NCI-H2227 (cell line): ENCODE measurements around the gene ANO3.
A peak's percentile ranks its signal among the peaks of the same experiment; 100 is the strongest.
"Not testable (repeated sequence)": the region's sequence is repeated elsewhere in the genome, so short reads cannot be mapped to it uniquely, and the experiment has no call there.

ENCODE experiments used
- DNase-seq: peaks from one replicate; lab custom pipeline; 2025; ENCODE audit not compliant: unreplicated experiment; lab: John Stamatoyannopoulos, UW

Gene ANO3

GRCh38 chr11:26571861-26572654 lies 240.1 kb downstream of the ANO3 start, which contains the start of gene MUC15:
Gene MUC15, minus strand, starts transcription at chr11:26572263. Its CDS starts 5,169 bp downstream, at chr11:26567094.
- DNase-seq, result no peak

GRCh38 chr11:26572770-26573402 lies 241.0 kb downstream of the ANO3 start:
- no peak for DNase-seq

- DNase-seq, result peak; percentile 38
Measured at GRCh38 chr11:26573896-26574295, 242.0 kb downstream of the ANO3 start.

GRCh38 chr11:26575946-26576345 lies 244.0 kb downstream of the ANO3 start:
- DNase-seq, result no peak

- DNase-seq, result no peak
Measured at GRCh38 chr11:26578998-26579661, 247.2 kb downstream of the ANO3 start.

- no peak for DNase-seq
Measured at GRCh38 chr11:26579683-26580082, 247.8 kb downstream of the ANO3 start.

- DNase-seq, result no peak
Measured at GRCh38 chr11:26580929-26581328, 249.0 kb downstream of the ANO3 start.

- no peak for DNase-seq
Measured at GRCh38 chr11:26583550-26583949, 251.6 kb downstream of the ANO3 start.

GRCh38 chr11:26584818-26585217 lies 252.9 kb downstream of the ANO3 start:
- DNase-seq, result no peak

- DNase-seq, result no peak
Measured at GRCh38 chr11:26587073-26587472, 255.1 kb downstream of the ANO3 start.

GRCh38 chr11:26593691-26594090 lies 261.8 kb downstream of the ANO3 start:
- DNase-seq, result no peak

GRCh38 chr11:26595207-26595865 lies 263.4 kb downstream of the ANO3 start:
- peak; percentile 10 for DNase-seq

- not testable (repeated sequence) for DNase-seq
Measured at GRCh38 chr11:26597049-26597689, 265.2 kb downstream of the ANO3 start.

GRCh38 chr11:26597899-26598298 lies 266.0 kb downstream of the ANO3 start:
- DNase-seq, result no peak

GRCh38 chr11:26599425-26599824 lies 267.5 kb downstream of the ANO3 start:
- peak; percentile 8 for DNase-seq

- DNase-seq, result no peak
Measured at GRCh38 chr11:26599876-26600434, 268.0 kb downstream of the ANO3 start.

- DNase-seq, result no peak
Measured at GRCh38 chr11:26607725-26608506, 276.0 kb downstream of the ANO3 start.

- no peak for DNase-seq
Measured at GRCh38 chr11:26608507-26609146, 276.7 kb downstream of the ANO3 start.

- DNase-seq, result no peak
Measured at GRCh38 chr11:26613759-26614158, 281.8 kb downstream of the ANO3 start.
